BE2C (cell line): Measurements from ENCODE around the gene LGALS9.

ENCODE experiments used
- DNase-seq: peaks from one replicate; pipeline ENCODE4 v3.0.0-alpha.2; 2020
- H3K27me3 ChIP-seq: fragments of 250-450 bp; sonication (Bioruptor Pico); 2 replicates; pipeline ENCODE4 v1.5.1; 2020; ENCODE audit warnings: mild to moderate bottlenecking
- H3K36me3 ChIP-seq: fragments of 250-450 bp; sonication (Bioruptor Pico); 2 replicates; pipeline ENCODE4 v1.5.1; 2020; ENCODE audit warnings: mild to moderate bottlenecking
- H3K4me1 ChIP-seq: fragments of 250-450 bp; sonication (Bioruptor Pico); 2 replicates; pipeline ENCODE4 v1.5.1; 2020
- H3K4me3 ChIP-seq: 2 replicates; pipeline ENCODE4 v1.5.1; 2011; ENCODE audit warnings: low read depth, low read length
- H3K9me3 ChIP-seq: fragments of 250-450 bp; sonication (Bioruptor Pico); 2 replicates; pipeline ENCODE4 v1.5.1; 2020
- TF ChIP-seq, protein P1 (sequence below): IDR thresholded peaks from 2 replicates; pipeline ENCODE4 v1.5.1; 2012; ENCODE audit warnings: mild to moderate bottlenecking, low read depth, low read length

Gene LGALS9

DNA sequence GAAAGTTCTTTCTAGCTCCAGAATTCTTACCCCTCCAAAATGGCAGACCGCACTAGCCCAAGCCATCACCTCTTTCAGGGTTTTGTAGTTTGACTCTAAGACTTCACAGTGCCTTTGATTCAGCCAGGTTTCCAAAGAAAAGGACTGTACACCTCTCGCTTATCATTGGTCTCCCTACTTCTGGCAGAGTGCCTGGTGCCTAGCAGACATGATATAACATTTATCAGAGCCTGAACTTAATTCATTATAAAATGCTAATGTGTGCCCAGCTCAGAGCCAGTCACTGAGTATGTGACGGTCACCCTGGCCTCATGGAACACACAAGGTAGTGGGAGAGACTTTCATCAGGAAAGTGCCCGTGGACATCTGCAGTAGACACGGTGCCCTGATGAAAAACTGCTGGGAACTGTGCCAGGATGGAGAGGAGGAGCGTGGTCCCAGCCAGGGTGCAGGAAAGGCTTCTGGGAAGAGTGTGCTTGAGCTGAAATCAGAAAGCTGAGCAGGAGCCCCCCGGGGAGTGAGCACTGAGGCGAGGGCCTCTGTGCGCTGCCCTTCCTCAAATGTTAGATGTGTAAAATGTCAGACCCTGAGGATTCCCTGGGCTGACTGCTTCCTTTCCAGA, 34.3 kb upstream of the LGALS9 start:
- Histone ChIP-seq H3K4me3 (no peak overlapping the region), H3K4me1 (peaks cover 7% of the 10 kb centered on the region), H3K9me3 (no peaks in the 10 kb centered on the region), H3K27me3 (no peaks in the 10 kb centered on the region), H3K36me3 (no peaks in the 10 kb centered on the region)
- peak; percentile 52 for DNase-seq
- TF ChIP-seq, protein P1, sequence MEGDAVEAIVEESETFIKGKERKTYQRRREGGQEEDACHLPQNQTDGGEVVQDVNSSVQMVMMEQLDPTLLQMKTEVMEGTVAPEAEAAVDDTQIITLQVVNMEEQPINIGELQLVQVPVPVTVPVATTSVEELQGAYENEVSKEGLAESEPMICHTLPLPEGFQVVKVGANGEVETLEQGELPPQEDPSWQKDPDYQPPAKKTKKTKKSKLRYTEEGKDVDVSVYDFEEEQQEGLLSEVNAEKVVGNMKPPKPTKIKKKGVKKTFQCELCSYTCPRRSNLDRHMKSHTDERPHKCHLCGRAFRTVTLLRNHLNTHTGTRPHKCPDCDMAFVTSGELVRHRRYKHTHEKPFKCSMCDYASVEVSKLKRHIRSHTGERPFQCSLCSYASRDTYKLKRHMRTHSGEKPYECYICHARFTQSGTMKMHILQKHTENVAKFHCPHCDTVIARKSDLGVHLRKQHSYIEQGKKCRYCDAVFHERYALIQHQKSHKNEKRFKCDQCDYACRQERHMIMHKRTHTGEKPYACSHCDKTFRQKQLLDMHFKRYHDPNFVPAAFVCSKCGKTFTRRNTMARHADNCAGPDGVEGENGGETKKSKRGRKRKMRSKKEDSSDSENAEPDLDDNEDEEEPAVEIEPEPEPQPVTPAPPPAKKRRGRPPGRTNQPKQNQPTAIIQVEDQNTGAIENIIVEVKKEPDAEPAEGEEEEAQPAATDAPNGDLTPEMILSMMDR, result no peak

DNA sequence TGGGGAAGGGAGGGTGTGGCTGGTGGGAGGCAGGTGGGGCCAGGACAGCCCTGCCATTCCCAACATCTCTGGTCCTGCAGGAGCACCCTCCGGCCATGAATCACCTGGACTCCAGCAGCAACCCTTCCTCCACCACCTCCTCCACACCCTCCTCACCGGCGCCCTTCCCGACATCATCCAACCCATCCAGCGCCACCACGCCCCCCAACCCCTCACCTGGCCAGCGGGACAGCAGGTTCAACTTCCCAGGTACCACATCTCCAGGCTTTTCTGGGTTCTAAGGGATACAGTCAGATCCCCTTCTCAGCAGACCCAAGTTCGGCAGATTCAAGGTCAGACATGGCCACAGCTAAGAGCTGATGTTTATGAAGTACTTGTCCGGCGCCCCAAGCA, 33.8 kb upstream of the LGALS9 start:
- no peak overlapping the region for H3K4me3 ChIP-seq
- H3K4me1 ChIP-seq, result peaks cover 7% of the 10 kb centered on the region
- H3K27me3 ChIP-seq, result no peaks in the 10 kb centered on the region
- DNase-seq, result no peak
- TF ChIP-seq, protein P1, result no peak
- H3K36me3 ChIP-seq, result no peaks in the 10 kb centered on the region
- no peaks in the 10 kb centered on the region for H3K9me3 ChIP-seq

DNA sequence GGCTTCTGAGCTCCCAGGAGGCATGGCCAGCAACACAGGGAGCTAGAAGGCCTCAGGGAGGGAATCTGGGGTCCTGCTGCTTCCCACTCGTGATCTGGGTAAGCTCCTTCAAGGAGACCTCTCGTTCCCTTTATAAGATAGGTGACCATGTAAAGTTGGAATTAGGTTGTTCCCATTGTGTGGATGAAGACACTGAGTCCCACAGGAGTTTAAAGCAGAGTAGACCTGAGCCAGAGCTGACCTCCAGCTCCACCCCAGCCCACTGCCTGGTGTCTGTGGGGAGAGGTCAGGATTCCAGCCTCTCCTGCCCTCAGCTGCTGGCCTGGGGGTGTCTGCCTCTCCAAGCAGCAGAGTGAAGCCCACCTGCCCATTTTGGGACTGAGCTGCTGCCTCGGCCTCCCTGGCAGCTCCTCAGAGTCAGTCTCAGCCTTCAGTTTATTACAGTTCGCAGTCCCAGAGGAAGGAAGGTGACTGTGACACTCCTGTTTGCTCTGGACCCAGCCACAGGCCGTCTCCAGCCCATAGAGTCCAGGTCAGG, 33.1 kb upstream of the LGALS9 start:
- H3K36me3 ChIP-seq, result no peaks in the 10 kb centered on the region
- H3K4me1 ChIP-seq, result peaks cover 7% of the 10 kb centered on the region
- H3K27me3 ChIP-seq, result no peaks in the 10 kb centered on the region
- H3K4me3 ChIP-seq, result no peak overlapping the region
- TF ChIP-seq, protein P1, result no peak
- no peak for DNase-seq
- no peaks in the 10 kb centered on the region for H3K9me3 ChIP-seq

DNA sequence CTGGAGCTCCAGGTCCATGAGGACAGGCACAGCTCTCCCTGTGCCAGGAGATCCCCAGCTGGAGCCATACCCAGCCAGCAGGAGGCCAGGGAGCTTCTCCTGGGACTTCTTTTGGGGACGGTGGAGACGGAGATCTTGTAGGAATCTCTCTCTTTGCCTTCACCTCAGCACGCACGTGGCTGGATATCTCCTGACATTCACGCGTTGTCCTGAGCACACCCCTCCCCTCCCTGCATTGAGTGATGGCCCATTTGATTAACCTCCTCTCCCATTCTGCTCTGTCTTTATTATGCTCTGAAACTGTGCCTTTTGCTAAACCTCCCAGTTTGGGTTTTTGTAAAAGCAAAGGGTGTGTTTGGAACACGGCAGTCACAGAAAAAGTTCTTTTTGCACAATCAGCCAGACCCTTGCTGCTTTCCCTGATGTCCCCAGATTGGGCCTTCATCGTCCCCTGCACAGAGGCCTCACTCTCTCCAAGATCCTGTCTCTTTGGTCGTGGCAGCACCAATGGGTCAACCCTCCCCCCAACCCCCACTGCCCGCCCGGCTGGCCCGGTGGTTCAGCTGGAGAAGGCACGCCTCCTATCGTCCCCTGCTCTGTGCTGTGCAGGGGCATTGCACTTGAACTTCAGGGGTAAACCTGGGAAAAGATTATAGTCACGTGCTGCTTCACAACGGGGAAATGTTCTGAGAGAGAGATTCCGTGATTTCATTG, 32.5 kb upstream of the LGALS9 start:
- H3K4me3 ChIP-seq, result no peak overlapping the region
- H3K27me3 ChIP-seq, result no peaks in the 10 kb centered on the region
- peaks cover 7% of the 10 kb centered on the region for H3K4me1 ChIP-seq
- H3K36me3 ChIP-seq, result no peaks in the 10 kb centered on the region
- no peaks in the 10 kb centered on the region for H3K9me3 ChIP-seq
- DNase-seq, result no peak
- TF ChIP-seq, protein P1, result no peak

DNA sequence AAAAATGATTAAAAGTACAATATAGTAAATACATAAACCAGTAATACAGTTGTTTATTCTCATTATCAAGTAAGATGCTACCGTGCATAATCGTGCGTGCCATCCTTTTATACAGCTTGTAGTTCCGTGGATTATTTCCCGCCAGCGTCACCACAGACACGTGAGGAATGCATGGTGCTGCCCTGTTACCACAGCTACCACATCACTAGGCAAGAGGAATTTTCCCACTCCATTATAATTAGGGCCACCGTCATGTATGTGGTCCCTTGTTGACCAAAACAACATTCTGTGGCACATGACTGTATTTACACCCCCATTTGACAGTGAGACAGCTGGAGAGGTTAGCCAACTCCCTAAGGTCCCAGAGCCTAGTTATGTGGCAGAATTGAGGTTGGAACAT, 30.5 kb upstream of the LGALS9 start:
- H3K9me3 ChIP-seq, result no peaks in the 10 kb centered on the region
- H3K4me1 ChIP-seq, result peaks cover 7% of the 10 kb centered on the region
- no peak overlapping the region for H3K4me3 ChIP-seq
- DNase-seq, result no peak
- no peaks in the 10 kb centered on the region for H3K27me3 ChIP-seq
- H3K36me3 ChIP-seq, result no peaks in the 10 kb centered on the region
- TF ChIP-seq, protein P1, result no peak
